ENCODE measurements around the gene RGPD4. TPM values are rescaled to one million over a fixed set of nuclear protein-coding genes. Genes with fewer than 3 reads are reported as not detected.
"Not testable (repeated sequence)": the region's sequence is repeated elsewhere in the genome, so short reads cannot be mapped to it uniquely, and the experiment has no call there.

Gene RGPD4
- total RNA-seq: 0.23 TPM
- long read RNA-seq: 0 reads

DNA sequence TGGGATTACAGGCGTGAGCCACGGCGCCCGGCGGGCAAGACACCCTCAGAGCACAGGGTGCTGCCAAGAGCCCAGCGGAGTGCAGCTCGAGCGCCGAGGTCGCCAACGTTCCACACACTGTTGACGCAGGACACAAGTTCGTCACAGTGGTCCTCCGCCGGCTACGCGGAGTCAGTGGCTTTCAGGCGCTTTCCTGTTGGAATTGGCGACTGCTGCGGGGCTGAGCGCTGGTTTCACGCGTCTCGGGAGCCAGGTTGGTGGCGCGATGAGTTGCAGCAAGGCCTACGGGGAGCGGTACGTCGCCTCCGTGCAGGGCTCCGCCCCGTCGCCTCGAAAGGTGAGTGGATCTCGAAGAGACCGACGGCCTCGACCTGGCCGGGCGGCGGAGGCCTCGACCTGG lies at the start of gene RGPD4:
RGPD4 (plus strand) TSS at position 144 of the 400 bp plus-strand sequence; CDS start at position 266, 122 bp downstream.
- H3K27ac ChIP-seq; intact Hi-C loops (cut with DNase I); H3K4me1 ChIP-seq; H3K4me3 ChIP-seq; H3K27me3 ChIP-seq; ATAC-seq; H3K36me3 ChIP-seq; DNase-seq; H3K9me3 ChIP-seq: not testable (repeated sequence)

DNA sequence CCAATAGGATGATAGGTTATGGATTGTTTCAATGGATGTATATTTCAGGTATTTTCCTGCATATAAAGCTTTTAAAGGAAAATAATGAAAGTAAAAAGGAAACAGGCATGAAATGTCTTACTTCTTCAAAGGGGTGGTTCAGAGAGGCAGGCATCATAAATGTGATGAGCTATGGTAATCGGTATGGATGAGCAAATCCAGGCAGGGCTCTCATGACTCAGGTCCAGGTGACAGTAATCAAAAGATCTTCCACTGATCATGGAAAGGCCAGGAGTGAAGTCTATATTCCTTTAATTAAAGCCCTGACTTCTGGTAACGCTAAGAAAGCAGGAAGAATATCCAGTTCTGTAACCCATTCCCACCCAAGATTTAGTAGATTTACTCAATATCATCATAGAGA lies 48.7 kb upstream of the RGPD4 start:
- Histone ChIP-seq H3K36me3 (no peaks in the 10 kb centered on the region), H3K4me3 (no peak overlapping the region), H3K9me3 (no peaks in the 10 kb centered on the region), H3K27me3 (no peaks in the 10 kb centered on the region), H3K4me1 (no peaks in the 10 kb centered on the region), H3K27ac (no peak overlapping the region)
- intact Hi-C loops (cut with DNase I): no loop called here
- ATAC-seq (no peak), DNase-seq (no peak)
- TF ChIP-seq, protein P1, sequence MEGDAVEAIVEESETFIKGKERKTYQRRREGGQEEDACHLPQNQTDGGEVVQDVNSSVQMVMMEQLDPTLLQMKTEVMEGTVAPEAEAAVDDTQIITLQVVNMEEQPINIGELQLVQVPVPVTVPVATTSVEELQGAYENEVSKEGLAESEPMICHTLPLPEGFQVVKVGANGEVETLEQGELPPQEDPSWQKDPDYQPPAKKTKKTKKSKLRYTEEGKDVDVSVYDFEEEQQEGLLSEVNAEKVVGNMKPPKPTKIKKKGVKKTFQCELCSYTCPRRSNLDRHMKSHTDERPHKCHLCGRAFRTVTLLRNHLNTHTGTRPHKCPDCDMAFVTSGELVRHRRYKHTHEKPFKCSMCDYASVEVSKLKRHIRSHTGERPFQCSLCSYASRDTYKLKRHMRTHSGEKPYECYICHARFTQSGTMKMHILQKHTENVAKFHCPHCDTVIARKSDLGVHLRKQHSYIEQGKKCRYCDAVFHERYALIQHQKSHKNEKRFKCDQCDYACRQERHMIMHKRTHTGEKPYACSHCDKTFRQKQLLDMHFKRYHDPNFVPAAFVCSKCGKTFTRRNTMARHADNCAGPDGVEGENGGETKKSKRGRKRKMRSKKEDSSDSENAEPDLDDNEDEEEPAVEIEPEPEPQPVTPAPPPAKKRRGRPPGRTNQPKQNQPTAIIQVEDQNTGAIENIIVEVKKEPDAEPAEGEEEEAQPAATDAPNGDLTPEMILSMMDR (IDR thresholded peaks at IDR 0.05): no peak

DNA sequence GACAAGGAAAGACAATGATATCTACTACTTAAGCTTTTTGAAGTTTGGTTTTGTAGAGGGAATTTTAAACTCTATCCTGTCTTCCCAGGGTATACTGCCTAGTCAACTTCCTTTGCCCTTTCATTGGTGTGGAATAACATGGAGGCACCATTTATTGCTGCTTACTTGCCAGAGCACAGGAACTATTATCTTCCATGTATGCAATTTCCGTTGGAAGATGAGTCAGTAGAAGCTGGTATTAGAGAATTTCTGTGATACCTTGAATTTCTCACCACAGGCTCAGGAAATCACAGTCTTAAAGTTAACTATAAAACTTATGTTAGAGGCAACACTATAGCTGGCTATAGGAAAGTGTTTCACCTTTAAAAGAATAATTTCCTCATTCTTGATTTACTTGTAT lies 40.9 kb upstream of the RGPD4 start:
- intact Hi-C loops (cut with DNase I): no loop called here
- Histone ChIP-seq H3K27me3 (no peaks in the 10 kb centered on the region), H3K9me3 (no peaks in the 10 kb centered on the region), H3K27ac (no peak overlapping the region), H3K4me1 (no peaks in the 10 kb centered on the region), H3K36me3 (no peaks in the 10 kb centered on the region), H3K4me3 (no peak overlapping the region)
- no peak for DNase-seq
- no peak for ATAC-seq
- TF ChIP-seq, protein P1 (IDR thresholded peaks at IDR 0.05): no peak

DNA sequence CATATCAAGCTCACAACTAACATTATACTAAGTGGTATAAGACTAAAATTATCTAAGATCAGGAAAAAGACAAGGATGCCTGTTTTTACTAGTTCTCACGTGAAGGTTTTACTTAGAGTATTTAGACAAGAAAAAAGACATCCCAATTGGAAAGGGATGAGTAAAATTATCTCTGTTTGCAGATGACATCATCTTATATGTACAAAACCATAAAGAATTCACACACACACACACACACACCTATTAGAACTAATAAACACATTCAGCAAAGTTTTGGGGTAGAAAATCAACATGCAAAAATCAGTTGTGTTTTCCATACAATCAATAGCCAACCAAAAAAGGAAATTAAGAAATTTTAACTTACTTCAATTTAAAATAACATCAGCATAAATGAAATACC lies 35.9 kb upstream of the RGPD4 start:
- intact Hi-C loops (cut with DNase I): no loop called here
- ATAC-seq: no peak

DNA sequence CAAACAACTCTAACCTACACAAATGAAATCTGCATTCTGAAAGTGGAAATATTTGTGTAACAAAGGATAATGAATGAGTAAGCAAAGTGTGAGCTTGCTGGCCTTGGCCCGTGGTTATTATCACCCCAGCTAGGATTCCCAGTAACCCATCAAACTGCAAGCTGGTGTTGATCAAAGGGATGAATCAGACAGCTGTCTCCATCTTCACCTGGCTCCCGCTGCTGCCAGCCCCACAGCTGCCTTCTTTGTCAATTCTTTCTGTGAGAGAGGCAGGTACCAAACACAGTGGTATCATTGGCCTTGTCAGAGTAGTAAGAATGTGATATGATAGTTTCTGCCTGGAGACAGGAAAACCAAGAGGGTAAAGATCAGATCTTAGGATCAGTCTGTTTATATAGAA lies 25.2 kb upstream of the RGPD4 start:
- ATAC-seq: no peak
- no peak overlapping the region for H3K4me3 ChIP-seq
- H3K4me1 ChIP-seq: no peaks in the 10 kb centered on the region
- TF ChIP-seq, protein P1 (IDR thresholded peaks at IDR 0.05): no peak
- DNase-seq: no peak
- H3K9me3 ChIP-seq: no peaks in the 10 kb centered on the region
- no peaks in the 10 kb centered on the region for H3K36me3 ChIP-seq
- no peak overlapping the region for H3K27ac ChIP-seq
- no peaks in the 10 kb centered on the region for H3K27me3 ChIP-seq
- intact Hi-C loops (cut with DNase I): no loop called here

More for the DNA sequence above, 35.9 kb upstream of the RGPD4 start:
- TF ChIP-seq, protein P1 (IDR thresholded peaks at IDR 0.05): no peak
- no peaks in the 10 kb centered on the region for H3K9me3 ChIP-seq
- no peak overlapping the region for H3K27ac ChIP-seq
- no peaks in the 10 kb centered on the region for H3K4me1 ChIP-seq
- no peaks in the 10 kb centered on the region for H3K36me3 ChIP-seq
- H3K4me3 ChIP-seq: no peak overlapping the region
- no peaks in the 10 kb centered on the region for H3K27me3 ChIP-seq
- no peak for DNase-seq

DNA sequence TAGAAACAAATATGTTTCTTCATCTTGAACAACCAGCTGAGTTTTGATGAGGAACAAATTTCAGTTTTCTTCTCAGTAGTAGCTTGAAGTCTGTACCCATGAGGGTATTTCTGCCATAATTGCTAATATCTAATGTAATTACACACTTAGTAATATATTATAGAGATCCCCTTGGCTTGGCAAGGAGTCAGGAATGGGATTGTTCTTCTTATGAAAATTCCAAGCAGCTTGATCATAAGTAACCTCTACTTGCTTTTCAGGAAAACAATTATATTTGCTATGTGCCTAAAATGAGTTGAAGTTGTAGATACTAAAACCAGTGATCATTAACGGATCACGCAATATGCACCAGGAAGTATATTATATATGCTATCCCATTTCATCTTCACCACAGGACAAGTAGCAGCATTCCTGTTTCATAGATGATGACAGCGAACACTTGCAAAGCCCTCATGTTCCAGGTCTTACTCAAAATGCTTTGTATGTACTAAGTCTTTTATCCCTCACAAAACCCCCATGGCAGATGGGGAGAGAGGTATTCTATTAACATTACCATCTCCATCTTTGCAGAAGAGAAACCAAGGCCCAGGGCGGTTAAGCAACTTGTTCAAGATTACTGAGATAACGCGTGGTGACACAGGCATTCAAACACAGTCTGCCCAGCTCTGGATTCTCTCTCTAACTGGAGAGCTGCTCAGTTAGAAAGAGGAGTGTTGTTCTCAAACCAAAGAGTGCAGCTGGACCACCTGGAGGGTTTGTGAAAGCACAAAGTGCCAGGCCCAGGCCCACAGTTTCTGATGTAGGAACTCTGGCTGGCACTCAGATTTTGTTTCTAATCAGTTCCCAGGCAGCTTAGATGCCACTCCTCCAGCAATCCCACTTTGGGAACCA lies 21.8 kb upstream of the RGPD4 start:
- ATAC-seq (no peak), DNase-seq (no peak)
- Histone ChIP-seq H3K36me3 (no peaks in the 10 kb centered on the region), H3K4me3 (no peak overlapping the region), H3K27me3 (no peaks in the 10 kb centered on the region), H3K9me3 (no peaks in the 10 kb centered on the region), H3K4me1 (no peaks in the 10 kb centered on the region), H3K27ac (no peak overlapping the region)
- intact Hi-C loops (cut with DNase I): no loop called here
- TF ChIP-seq, protein P1 (IDR thresholded peaks at IDR 0.05): no peak

All from upper lobe of right lung (tissue), 1 donor.